Upper lobe of right lung (tissue), 1 donor: Measurements from ENCODE around the gene SUMO3. TPM values are rescaled to one million over a fixed set of nuclear protein-coding genes. Genes with fewer than 3 reads are reported as not detected.

Experiments
- ATAC-seq: fragments of 200-7000 bp; cut with Tn5 transposase; one replicate; pipeline ENCODE4 v1.9.1; 2020; ENCODE audit warnings: mild to moderate bottlenecking, moderate library complexity
- DNase-seq: peaks from one replicate; pipeline ENCODE4 v3.0.0-alpha.2; 2020
- H3K27ac ChIP-seq: fragments of 200-600 bp; one replicate; pipeline ENCODE4 v1.8.0; 2022
- H3K27me3 ChIP-seq: fragments of 200-600 bp; one replicate; pipeline ENCODE4 v1.8.0; 2022; ENCODE audit warnings: mild to moderate bottlenecking
- H3K36me3 ChIP-seq: fragments of 200-600 bp; one replicate; pipeline ENCODE4 v1.8.0; 2022
- H3K4me1 ChIP-seq: fragments of 200-600 bp; one replicate; pipeline ENCODE4 v1.8.0; 2022
- H3K4me3 ChIP-seq: fragments of 200-600 bp; one replicate; pipeline ENCODE4 v1.8.0; 2022; ENCODE audit warnings: mild to moderate bottlenecking
- H3K9me3 ChIP-seq: fragments of 200-600 bp; one replicate; pipeline ENCODE4 v1.8.0; 2022
- intact Hi-C: fragments of 100-400 bp; cut with DNase I; formaldehyde crosslinking; loops from one replicate; pipeline ENCODE4 v1.11.0; 2022
- total RNA-seq: library from RNA; stranded (reverse); fragmentation: NEBNext Ultra II Directional; extraction: Animal tissue kit (Norgen Biotek cat#: 25700); gene quantifications from one replicate; pipeline ENCODE4 v1.2.1, GENCODE V29; 2021
- TF ChIP-seq, protein P1 (sequence below): fragments of 200-600 bp; IDR thresholded peaks from one replicate; pipeline ENCODE4 v1.8.0; 2022; ENCODE audit warnings: antibody characterized with exemption
- donor health status: DM: no; HTN: yes; CAD: no; lungs with severe emphysema.

The SUMO3 gene
- total RNA-seq, 1 donor from 2014 or later = 85.0 TPM

DNA sequence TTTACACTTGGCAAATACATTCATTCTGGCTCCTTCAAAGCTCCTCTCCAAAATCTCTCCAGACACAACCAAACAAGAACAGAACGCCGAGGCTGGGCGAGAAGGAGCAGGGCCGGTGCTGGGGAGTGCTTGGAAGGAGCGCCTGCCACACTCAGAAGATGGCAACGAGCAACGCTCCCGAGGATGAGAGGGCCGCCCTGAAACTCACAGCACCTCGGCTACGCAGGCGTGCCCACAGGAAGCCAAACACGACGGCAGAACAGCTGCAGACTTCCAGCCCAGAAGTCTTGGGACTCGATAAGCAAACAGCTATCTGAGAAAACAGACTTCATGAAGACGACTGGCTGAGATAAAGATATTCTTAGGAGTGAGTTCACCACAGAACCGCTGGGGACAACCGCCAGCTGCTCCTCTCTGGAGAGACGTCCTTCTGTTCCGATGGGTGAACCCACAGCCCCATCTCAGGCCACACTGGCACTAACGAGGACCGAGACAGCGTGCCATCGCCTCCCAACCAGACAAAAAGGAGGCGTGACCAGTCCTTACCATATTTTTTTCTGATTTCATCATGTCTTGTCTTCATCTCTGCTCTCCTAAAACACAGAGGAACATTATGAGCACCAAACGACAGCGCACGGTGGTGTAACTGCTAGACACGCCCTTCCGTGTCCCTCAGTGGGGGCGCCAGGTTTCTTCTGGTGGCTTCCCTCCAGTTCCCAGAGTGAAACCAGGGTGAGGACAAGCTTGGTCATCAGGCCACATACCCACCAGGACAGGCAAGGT lies 37.0 kb upstream of the SUMO3 start:
- TF ChIP-seq, protein P1, sequence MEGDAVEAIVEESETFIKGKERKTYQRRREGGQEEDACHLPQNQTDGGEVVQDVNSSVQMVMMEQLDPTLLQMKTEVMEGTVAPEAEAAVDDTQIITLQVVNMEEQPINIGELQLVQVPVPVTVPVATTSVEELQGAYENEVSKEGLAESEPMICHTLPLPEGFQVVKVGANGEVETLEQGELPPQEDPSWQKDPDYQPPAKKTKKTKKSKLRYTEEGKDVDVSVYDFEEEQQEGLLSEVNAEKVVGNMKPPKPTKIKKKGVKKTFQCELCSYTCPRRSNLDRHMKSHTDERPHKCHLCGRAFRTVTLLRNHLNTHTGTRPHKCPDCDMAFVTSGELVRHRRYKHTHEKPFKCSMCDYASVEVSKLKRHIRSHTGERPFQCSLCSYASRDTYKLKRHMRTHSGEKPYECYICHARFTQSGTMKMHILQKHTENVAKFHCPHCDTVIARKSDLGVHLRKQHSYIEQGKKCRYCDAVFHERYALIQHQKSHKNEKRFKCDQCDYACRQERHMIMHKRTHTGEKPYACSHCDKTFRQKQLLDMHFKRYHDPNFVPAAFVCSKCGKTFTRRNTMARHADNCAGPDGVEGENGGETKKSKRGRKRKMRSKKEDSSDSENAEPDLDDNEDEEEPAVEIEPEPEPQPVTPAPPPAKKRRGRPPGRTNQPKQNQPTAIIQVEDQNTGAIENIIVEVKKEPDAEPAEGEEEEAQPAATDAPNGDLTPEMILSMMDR = no peak
- peaks cover 4% of the 10 kb centered on the region for H3K4me1 ChIP-seq
- no peaks in the 10 kb centered on the region for H3K27me3 ChIP-seq
- no peak for ATAC-seq
- H3K27ac ChIP-seq = no peak overlapping the region
- H3K36me3 ChIP-seq = peaks cover 87% of the 10 kb centered on the region
- H3K4me3 ChIP-seq = no peak overlapping the region
- intact Hi-C loops = loop anchor here (10.0 kb wide), 1 partner anchor 50 kb away; the partner anchor contains the start of gene UBE2G2
- H3K9me3 ChIP-seq = no peaks in the 10 kb centered on the region
- peak; percentile 60 for DNase-seq

DNA sequence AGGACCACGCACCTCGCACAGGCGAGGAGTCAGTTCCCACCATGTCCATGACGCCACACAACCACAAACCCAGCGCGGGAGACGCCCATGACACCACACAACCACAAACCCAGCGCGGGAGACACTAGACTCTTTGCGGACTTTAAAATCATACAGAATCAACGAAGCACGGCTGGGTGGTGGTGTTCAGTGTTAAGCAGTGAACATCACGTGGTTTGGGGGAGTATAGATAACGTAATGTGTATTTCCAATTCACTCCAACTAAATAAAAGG lies 36.5 kb upstream of the SUMO3 start:
- H3K4me1 ChIP-seq = peaks cover 4% of the 10 kb centered on the region
- intact Hi-C loops = loop anchor here (10.0 kb wide), 1 partner anchor 50 kb away; the partner anchor contains the start of gene UBE2G2
- no peak overlapping the region for H3K27ac ChIP-seq
- DNase-seq = peak; percentile 37
- no peaks in the 10 kb centered on the region for H3K9me3 ChIP-seq
- no peak for ATAC-seq
- no peak overlapping the region for H3K4me3 ChIP-seq
- TF ChIP-seq, protein P1 = no peak
- peaks cover 87% of the 10 kb centered on the region for H3K36me3 ChIP-seq
- H3K27me3 ChIP-seq = no peaks in the 10 kb centered on the region

DNA sequence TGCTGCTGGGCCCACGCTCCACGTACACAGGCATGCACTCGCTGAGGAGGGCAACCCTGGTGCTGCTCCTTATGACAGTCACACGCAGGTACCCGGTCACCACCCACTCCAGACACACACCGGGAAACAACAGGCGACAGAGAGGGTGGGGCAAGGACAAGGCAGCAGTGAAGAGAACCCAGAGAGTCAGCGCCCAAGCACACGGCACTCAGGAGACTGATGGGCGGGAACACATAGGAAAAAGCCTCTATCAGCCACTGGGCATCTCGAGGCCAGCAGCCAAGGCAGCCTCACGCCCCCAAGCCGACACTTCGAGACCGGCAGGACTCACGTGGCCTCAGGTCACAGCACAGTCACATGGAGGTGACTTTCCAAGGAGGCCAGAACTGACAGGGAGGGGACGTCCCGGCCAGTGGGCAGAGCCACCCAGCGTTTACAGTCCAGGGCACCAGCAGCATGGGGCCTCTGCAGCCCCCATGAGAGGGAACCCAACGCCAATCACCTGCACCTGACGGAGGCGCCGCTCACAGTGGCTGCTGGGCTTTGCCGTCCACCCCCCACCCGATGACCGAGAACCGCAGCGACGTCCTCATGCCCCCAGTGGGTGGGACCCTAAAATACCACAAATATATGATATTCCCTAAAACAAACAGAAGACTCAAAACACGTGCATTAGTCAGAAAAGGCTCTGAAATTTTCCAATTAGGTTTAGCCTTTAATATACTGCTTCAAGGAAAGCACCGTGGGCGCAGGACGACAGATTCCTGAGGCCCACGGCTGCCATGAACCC lies 35.9 kb upstream of the SUMO3 start:
- no peak overlapping the region for H3K4me3 ChIP-seq
- TF ChIP-seq, protein P1 = no peak
- no peaks in the 10 kb centered on the region for H3K27me3 ChIP-seq
- H3K36me3 ChIP-seq = peaks cover 87% of the 10 kb centered on the region
- intact Hi-C loops = loop anchor here (10.0 kb wide), 1 partner anchor 49 kb away; the partner anchor contains the start of gene UBE2G2
- no peak overlapping the region for H3K27ac ChIP-seq
- DNase-seq (peak; percentile 59), ATAC-seq (peak; percentile 8)
- no peaks in the 10 kb centered on the region for H3K4me1 ChIP-seq
- no peaks in the 10 kb centered on the region for H3K9me3 ChIP-seq

DNA sequence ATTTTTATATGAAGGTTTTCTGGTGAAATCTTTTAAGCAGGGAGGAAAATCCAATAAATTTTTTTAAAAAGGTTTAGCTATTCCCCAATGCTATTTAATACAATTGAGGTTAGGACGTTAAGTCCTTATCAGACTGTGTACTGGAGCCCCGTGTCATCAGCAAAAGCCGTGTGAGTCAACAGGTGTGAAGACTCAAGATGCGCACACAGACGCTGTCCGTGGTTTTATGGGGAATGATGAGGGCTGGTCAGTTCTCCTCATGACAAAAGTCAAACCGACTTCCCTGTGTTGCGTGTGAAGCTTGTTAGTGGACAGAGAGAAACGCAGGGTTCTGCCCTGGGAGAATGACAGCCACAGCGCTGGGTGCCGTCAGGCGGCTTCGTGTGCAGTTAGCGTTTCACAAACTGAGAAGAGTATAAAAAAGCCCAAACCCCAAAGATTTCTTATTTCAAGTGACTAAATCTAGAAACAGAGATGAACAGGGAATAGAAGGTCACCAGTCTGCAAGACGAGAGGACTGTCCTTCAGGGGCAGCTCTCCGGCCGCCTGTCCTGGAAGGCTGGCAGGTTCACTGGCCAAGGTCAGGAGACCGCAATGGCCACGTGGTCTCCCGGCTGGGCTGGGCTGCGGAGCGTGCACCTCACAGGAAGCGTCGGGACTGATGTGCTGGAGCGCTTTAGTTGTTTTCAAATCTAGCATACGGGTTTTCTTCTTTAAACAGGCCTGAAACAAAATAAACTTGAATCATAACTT lies 33.2 kb upstream of the SUMO3 start:
- TF ChIP-seq, protein P1 = no peak
- Histone ChIP-seq H3K36me3 (peaks cover 65% of the 10 kb centered on the region), H3K27me3 (no peaks in the 10 kb centered on the region), H3K4me3 (no peak overlapping the region), H3K9me3 (no peaks in the 10 kb centered on the region), H3K4me1 (peaks cover 10% of the 10 kb centered on the region), H3K27ac (no peak overlapping the region)
- DNase-seq = peak; percentile 37
- no peak for ATAC-seq
- intact Hi-C loops = loop anchor here (10.0 kb wide), 1 partner anchor 46 kb away; the partner anchor contains the start of gene UBE2G2

DNA sequence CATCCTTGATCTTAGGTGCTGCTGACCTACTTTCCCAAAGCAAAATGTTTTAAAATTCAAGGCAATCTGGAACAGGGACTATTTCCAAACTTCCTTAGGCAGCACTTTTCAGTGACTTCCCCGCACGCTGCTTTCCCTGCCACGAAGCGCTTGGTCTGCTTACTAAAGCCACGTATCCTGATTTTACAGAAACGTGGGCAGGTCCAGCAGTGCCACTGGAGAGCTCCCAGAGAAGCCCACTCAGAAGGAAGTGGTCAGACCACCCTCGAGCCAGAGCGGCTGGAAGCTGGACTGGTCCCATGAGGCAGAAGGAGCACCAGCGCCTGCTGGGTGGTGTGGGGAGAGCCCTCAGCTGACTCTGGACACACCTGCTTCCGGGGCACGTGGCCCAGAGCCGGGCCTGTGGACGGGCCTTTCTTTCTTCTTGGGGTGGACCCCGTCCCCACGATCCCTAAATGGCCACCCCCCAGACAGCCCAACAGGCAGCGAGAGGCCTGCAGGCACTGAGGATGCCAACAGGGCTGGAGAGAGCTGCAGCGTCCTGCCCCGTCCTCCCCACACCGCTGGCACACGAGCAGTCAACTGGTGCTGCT lies 32.4 kb upstream of the SUMO3 start:
- intact Hi-C loops = loop anchor here (10.0 kb wide), 1 partner anchor 46 kb away; the partner anchor contains the start of gene UBE2G2
- no peak overlapping the region for H3K27ac ChIP-seq
- no peaks in the 10 kb centered on the region for H3K9me3 ChIP-seq
- ATAC-seq = no peak
- peak; percentile 51 for DNase-seq
- no peak overlapping the region for H3K4me3 ChIP-seq
- peaks cover 57% of the 10 kb centered on the region for H3K36me3 ChIP-seq
- TF ChIP-seq, protein P1 = no peak
- H3K27me3 ChIP-seq = no peaks in the 10 kb centered on the region
- peaks cover 18% of the 10 kb centered on the region for H3K4me1 ChIP-seq
